GM12878 (cell line): ENCODE data around the gene ZKSCAN5. TPM values are rescaled to one million over a fixed set of nuclear protein-coding genes. Genes with fewer than 3 reads are reported as not detected.

Experiments used
- ATAC-seq: fragments of 200-7000 bp; cut with Tn5 transposase; 3 replicates; pipeline ENCODE4 v1.9.1; 2020; ENCODE audit warnings: mild to moderate bottlenecking, moderate library complexity
- BruUV-seq: library from RNA; stranded (reverse); fragments of 400-500 nt; replicated peaks from 2 replicates; lab custom pipeline; 2021; lab: Mats Ljungman, UMichigan
- CTCF ChIA-PET: fragments of 300-600 bp; sonication (Branson Sonifier 250); formaldehyde crosslinking; extraction: SDS; loops from one replicate; lab custom pipeline; 2021; ENCODE audit warnings: inconsistent platforms; lab: Yijun Ruan, JAX
- POLR2A ChIA-PET: fragments of 350-600 bp; formaldehyde crosslinking; extraction: SDS; loops from one replicate; lab custom pipeline; 2021; ENCODE audit warnings: inconsistent platforms; lab: Charles Lee
- RAD21 ChIA-PET: fragments of 300-600 bp; sonication (Branson Sonifier 250); formaldehyde crosslinking; loops from one replicate; lab custom pipeline; 2023; ENCODE audit warnings: antibody characterized with exemption; ENCODE audit not compliant: unreplicated experiment; lab: Charles Lee
- SMC1A ChIA-PET: fragments of 300-600 bp; sonication (Branson Sonifier 250); formaldehyde crosslinking; loops from one replicate; lab custom pipeline; 2023; ENCODE audit not compliant: unreplicated experiment, uncharacterized antibody; lab: Charles Lee
- DNase-seq: peaks from one replicate; pipeline ENCODE4 v3.0.0-alpha.2; 2011; ENCODE audit warnings: low read depth, low spot score
- FAIRE-seq: peaks from 3 replicates; lab custom pipeline; 2011; peaks lifted over from hg19 to GRCh38; lab: Jason Lieb, UNC
- H2AFZ ChIP-seq: 2 replicates; pipeline ENCODE4 v1.6.0; 2011; ENCODE audit warnings: low read depth, low read length, control low read depth; ENCODE audit not compliant: control insufficient read depth
- H3K27ac ChIP-seq: 2 replicates; pipeline ENCODE4 v1.5.1; 2011; ENCODE audit warnings: control low read depth; ENCODE audit not compliant: control insufficient read depth, insufficient read depth
- H3K27me3 ChIP-seq, 2 experiments: replicated peaks in 1 of 2; 2 replicates each; pipeline versions ENCODE4 v1.6.0 to v1.6.1; 2011; ENCODE audit warnings: low read length in 1 of 2; ENCODE audit not compliant: control insufficient read depth in 2 of 2, insufficient read depth in 2 of 2
- H3K36me3 ChIP-seq, 2 experiments: 2 replicates each; pipeline ENCODE4 v1.5.1; 2011; ENCODE audit warnings: low read length in 1 of 2; ENCODE audit not compliant: control insufficient read depth in 2 of 2, insufficient read depth in 2 of 2
- H3K4me1 ChIP-seq: 2 replicates; pipeline ENCODE4 v1.6.1; 2011; ENCODE audit warnings: mild to moderate bottlenecking, low read length, moderate library complexity, mixed read lengths; ENCODE audit not compliant: control insufficient read depth, insufficient read depth
- H3K4me2 ChIP-seq: 2 replicates; pipeline ENCODE4 v1.6.0; 2011; ENCODE audit warnings: control low read depth; ENCODE audit not compliant: control insufficient read depth, insufficient read depth
- H3K4me3 ChIP-seq: fragments of 200-600 bp; sonication (generic); 2 replicates; pipeline ENCODE4 v1.5.1; 2016
- H3K79me2 ChIP-seq: 2 replicates; pipeline ENCODE4 v1.6.0; 2011; ENCODE audit warnings: low read length; ENCODE audit not compliant: control insufficient read depth, insufficient read depth
- H3K9ac ChIP-seq: 2 replicates; pipeline ENCODE4 v1.8.0; 2011; ENCODE audit warnings: low read length, control low read depth, mixed read lengths; ENCODE audit not compliant: control insufficient read depth, insufficient read depth
- H3K9me3 ChIP-seq: replicated peaks from 3 replicates; pipeline ENCODE4 v1.5.1; 2011; ENCODE audit warnings: mild to moderate bottlenecking, low read length; ENCODE audit not compliant: control insufficient read depth, insufficient read depth
- H4K20me1 ChIP-seq: 2 replicates; pipeline ENCODE4 v1.6.0; 2011; ENCODE audit not compliant: control insufficient read depth, insufficient read depth
- ASH2L ChIP-seq: fragments of 300-600, 200-600 bp; sonication (generic); IDR thresholded peaks from 2 replicates; pipeline ENCODE4 v1.6.1; 2017; ENCODE audit warnings: low read depth, mild to moderate bottlenecking, borderline replicate concordance
- ATF7 ChIP-seq: fragments of 450-650 bp; IDR thresholded peaks from 2 replicates; pipeline ENCODE4 v1.6.1; 2016; ENCODE audit warnings: low read depth, mild to moderate bottlenecking
- CREM ChIP-seq: IDR thresholded peaks from 2 replicates; pipeline ENCODE4 v1.6.1; 2014; ENCODE audit warnings: antibody characterized with exemption, low read depth
- CUX1 ChIP-seq: IDR thresholded peaks from 2 replicates; pipeline ENCODE4 v1.6.1; 2012; ENCODE audit warnings: improper control_type of control experiment, low read depth, low read length; ENCODE audit not compliant: insufficient replicate concordance
- EGR1 ChIP-seq, 2 experiments: IDR thresholded peaks; 1 replicate in 1 of 2; 2 replicates in 1 of 2; pipeline ENCODE4 v1.6.1; 2011 to 2012; ENCODE audit warnings: low read depth in 2 of 2, low read length in 2 of 2, borderline replicate concordance in 1 of 2, mild to moderate bottlenecking in 1 of 2, moderate library complexity in 1 of 2
- ESRRA ChIP-seq: IDR thresholded peaks from 2 replicates; pipeline ENCODE4 v1.6.1; 2012; ENCODE audit warnings: mild to moderate bottlenecking, low read length, improper control_type of control experiment
- MAX ChIP-seq: IDR thresholded peaks from 2 replicates; pipeline ENCODE4 v1.6.1; 2012; ENCODE audit warnings: low read depth, low read length, improper control_type of control experiment
- MTA3 ChIP-seq: IDR thresholded peaks from 2 replicates; pipeline ENCODE4 v1.6.1; 2012; ENCODE audit warnings: low read length, inconsistent platforms, borderline replicate concordance
- MYB ChIP-seq: fragments of 150-350 bp; IDR thresholded peaks from 2 replicates; pipeline ENCODE4 v1.6.1; 2014; ENCODE audit warnings: mild to moderate bottlenecking, low read depth, low read length, borderline replicate concordance
- NBN ChIP-seq: fragments of 450-650 bp; IDR thresholded peaks from 2 replicates; pipeline ENCODE4 v1.6.1; 2016
- NFIC ChIP-seq: IDR thresholded peaks from 2 replicates; pipeline ENCODE4 v1.6.1; 2012; ENCODE audit warnings: low read depth, mild to moderate bottlenecking, inconsistent platforms, low read length, moderate library complexity
- NFYA ChIP-seq: IDR thresholded peaks from 2 replicates; pipeline ENCODE4 v1.6.1; 2011; ENCODE audit warnings: low read depth, mild to moderate bottlenecking, low read length, improper control_type of control experiment, borderline replicate concordance
- PAX5 ChIP-seq: IDR thresholded peaks from 2 replicates; pipeline ENCODE4 v1.6.1; 2011; ENCODE audit warnings: low read depth, low read length, borderline replicate concordance
- RAD51 ChIP-seq: fragments of 450-650 bp; IDR thresholded peaks from 2 replicates; pipeline ENCODE4 v1.6.1; 2016; ENCODE audit warnings: moderate library complexity, mild to moderate bottlenecking, inconsistent platforms
- RCOR1 ChIP-seq: conservative IDR thresholded peaks from 2 replicates; pipeline ENCODE4 v1.6.1; 2012; ENCODE audit warnings: low read depth, low read length, improper control_type of control experiment
- RELA ChIP-seq: fragments of 450-650 bp; IDR thresholded peaks from 2 replicates; pipeline ENCODE4 v1.8.0; 2014; ENCODE audit warnings: borderline replicate concordance; ENCODE audit not compliant: partially characterized antibody
- RFX5 ChIP-seq: IDR thresholded peaks from 2 replicates; pipeline ENCODE4 v1.6.1; 2011; ENCODE audit warnings: low read depth, low read length, improper control_type of control experiment
- SMC3 ChIP-seq: IDR thresholded peaks from 2 replicates; pipeline ENCODE4 v1.6.1; 2011; ENCODE audit warnings: low read length, improper control_type of control experiment, borderline replicate concordance
- STAT1 ChIP-seq: fragments of 450-650 bp; conservative IDR thresholded peaks from 2 replicates; pipeline ENCODE4 v1.6.1; 2014; ENCODE audit warnings: antibody characterized with exemption, mild to moderate bottlenecking
- TCF7 ChIP-seq: IDR thresholded peaks from 2 replicates; pipeline ENCODE4 v1.6.1; 2014; ENCODE audit warnings: antibody characterized with exemption, borderline replicate concordance
- YBX1 ChIP-seq: fragments of 450-650 bp; IDR thresholded peaks from 2 replicates; pipeline ENCODE4 v1.6.1; 2016; ENCODE audit warnings: antibody characterized with exemption
- ZBED1 ChIP-seq: IDR thresholded peaks from 2 replicates; pipeline ENCODE4 v1.6.1; 2016; ENCODE audit warnings: borderline replicate concordance
- ZNF217 ChIP-seq: fragments of 450-650 bp; IDR thresholded peaks from 2 replicates; pipeline ENCODE4 v1.6.1; 2017; ENCODE audit warnings: antibody characterized with exemption, mild to moderate bottlenecking
- WGBS: methylation state at CpG from one replicate; pipeline ENCODE4 v1.1.6; 2016; ENCODE audit warnings: low lambda C conversion rate; ENCODE audit not compliant: insufficient replicate concordance, insufficient coverage; ENCODE audit errors: missing lambda C conversion rate; 5-methylcytosine and 5-hydroxymethylcytosine counted together
- in situ Hi-C: fragments of 300-500 bp; cut with MboI; formaldehyde crosslinking; loops from 9 replicates; pipeline ENCODE4 v1.14.3; 2018; ENCODE audit warnings: mixed read lengths
- intact Hi-C: fragments of 100-400 bp; cut with micrococcal nuclease; formaldehyde crosslinking; loops from one replicate; pipeline ENCODE4 v1.14.2; 2022; ENCODE audit not compliant: unreplicated experiment
- polyA plus RNA-seq, 11 experiments: library from polyadenylated mRNA; depleted of rRNA in 4 of 11; unstranded in 6 of 11; stranded (reverse) in 5 of 11; fragments of >200 nt; fragmentation: Nextera tagmentation in 4 of 11; fragmentation: Illumina TruSeq in 1 of 11; extraction: Ambion mirVana in 4 of 11; extraction: Trizol in 1 of 11; gene quantifications; 1 replicate in 1 of 11; 2 replicates in 10 of 11; pipeline versions ENCODE4 v1.2.1 to v1.2.3, GENCODE V29; 2011 to 2016; ENCODE audit warnings: inconsistent platforms in 2 of 11, missing spikeins in 2 of 11, low read depth in 1 of 11
- total RNA-seq, 4 experiments: library from RNA; depleted of rRNA in 3 of 4; stranded (reverse); fragments of >200 nt in 3 of 4; fragmentation: Illumina TruSeq in 1 of 4; extraction: Trizol in 1 of 4; gene quantifications; 2 replicates each; pipeline versions ENCODE4 v1.2.1 to v1.2.3, GENCODE V29; 2013 to 2021

ZKSCAN5 gene
- total and polyA plus RNA-seq, 10 of the 15 experiments (the other 5 are each of a cell fraction or from before 2014, with no cell fraction given), result 2.5 to 10.1 (median 7.7) TPM

GRCh38 chr7:99531354-99531765 is 26.9 kb downstream of the ZKSCAN5 start (continued):
- TF ChIP-seq PAX5 (no peak), RELA (no peak), NFYA (no peak), SMC3 (no peak), ASH2L (no peak), EGR1 (IDR thresholded peaks at IDR 0.05; ENCODE audit: borderline replicate concordance in 1 of 2, low read depth in 2 of 2, low read length in 2 of 2) (no peak), ZNF217 (peak; percentile 33; the same call in 1 of the 2 replicates), MYB (no peak)

GRCh38 chr7:99535667-99536066 is 31.2 kb downstream of the ZKSCAN5 start:
- H4K20me1 ChIP-seq, result no peaks in the 10 kb centered on the region
- DNase-seq (no peak), ATAC-seq (no peak), FAIRE-seq (no peak)
- POLR2A ChIA-PET, result no interaction called here
- SMC1A ChIA-PET, result no interaction called here
- intact Hi-C loops (no loop called here), in situ Hi-C loops (no loop called here)
- H2AFZ ChIP-seq, result no peak overlapping the region
- BruUV-seq, result no TSS peak
- CTCF ChIA-PET, result no interaction called here
- no peak overlapping the region for H3K4me2 ChIP-seq
- WGBS, result 97% methylated on average over 2 of the region's 2 CpGs
- no peaks in the 10 kb centered on the region for H3K27me3 ChIP-seq
- no peak overlapping the region for H3K9ac ChIP-seq
- H3K79me2 ChIP-seq, result no peaks in the 10 kb centered on the region
- RAD21 ChIA-PET, result no interaction called here
- no peak overlapping the region for H3K4me3 ChIP-seq
- peaks cover 4 to 12% of the 10 kb centered on the region in 2 experiments for H3K36me3 ChIP-seq
- no peaks in the 10 kb centered on the region for H3K4me1 ChIP-seq
- H3K9me3 ChIP-seq, result peaks cover 28% of the 10 kb centered on the region
- no peak overlapping the region for H3K27ac ChIP-seq
- TF ChIP-seq STAT1 (no peak), CREM (no peak), ESRRA (no peak), MTA3 (no peak), TCF7 (no peak), ATF7 (no peak), RCOR1 (no peak), RAD51 (no peak), RFX5 (no peak), MAX (no peak), NFIC (no peak), NBN (no peak), YBX1 (no peak), CUX1 (no peak), ZBED1 (no peak)
